HepG2 (cell line): Measurements from ENCODE around the gene TPRN. TPM values are rescaled to one million over a fixed set of nuclear protein-coding genes. Genes with fewer than 3 reads are reported as not detected.

ENCODE experiments used
- AHR ChIP-seq: IDR thresholded peaks from 2 replicates; pipeline ENCODE4 v1.6.1; 2018; ENCODE audit warnings: missing genetic modification reagents, missing compliant biosample characterization
- HOXA9 ChIP-seq: sonication (generic); formaldehyde crosslinking; IDR thresholded peaks from 2 replicates; pipeline ENCODE4 v1.8.1; 2022; ENCODE audit warnings: missing genetic modification reagents, mild to moderate bottlenecking, moderate library complexity, borderline replicate concordance
- KDM6A ChIP-seq: IDR thresholded peaks from 2 replicates; pipeline ENCODE4 v1.6.1; 2016; ENCODE audit warnings: low read depth
- KLF11 ChIP-seq: IDR thresholded peaks from 2 replicates; pipeline ENCODE4 v1.6.1; 2016; ENCODE audit warnings: missing compliant biosample characterization
- MEIS2 ChIP-seq: sonication (generic); formaldehyde crosslinking; IDR thresholded peaks from 2 replicates; pipeline ENCODE4 v1.9.0; 2021; ENCODE audit warnings: mild to moderate bottlenecking, missing genetic modification reagents
- NCOA1 ChIP-seq: sonication (generic); formaldehyde crosslinking; IDR thresholded peaks from 2 replicates; pipeline ENCODE4 v1.9.0; 2021; ENCODE audit warnings: missing genetic modification reagents
- NFRKB ChIP-seq: fragments of 450-650 bp; IDR thresholded peaks from 2 replicates; pipeline ENCODE4 v1.6.1; 2017
- PTBP1 ChIP-seq: fragments of 200-400 bp; formaldehyde crosslinking; IDR thresholded peaks from 2 replicates; pipeline ENCODE4 v1.6.1; 2018; ENCODE audit warnings: low read length, low read depth; ENCODE audit not compliant: poor library complexity, severe bottlenecking
- ZNF225 ChIP-seq: sonication (generic); formaldehyde crosslinking; IDR thresholded peaks from 2 replicates; pipeline ENCODE4 v1.4.0; 2020; ENCODE audit warnings: mild to moderate bottlenecking, missing genetic modification reagents
- ZNF549 ChIP-seq: sonication (generic); formaldehyde crosslinking; IDR thresholded peaks from 2 replicates; pipeline ENCODE4 v1.5.0; 2020; ENCODE audit warnings: missing genetic modification reagents
- ZNF615 ChIP-seq: sonication (generic); formaldehyde crosslinking; IDR thresholded peaks from 2 replicates; pipeline ENCODE4 v1.5.0; 2020; ENCODE audit warnings: mild to moderate bottlenecking, missing genetic modification reagents, borderline replicate concordance
- polyA plus RNA-seq, 8 experiments: library from polyadenylated mRNA; depleted of rRNA in 3 of 8; stranded (reverse) in 7 of 8; unstranded in 1 of 8; fragments of >200 nt; fragmentation: Illumina TruSeq in 4 of 8; extraction: Trizol in 4 of 8; gene quantifications; 2 replicates each; pipeline versions ENCODE4 v1.2.1 to v1.2.3, GENCODE V29; 2011 to 2016; ENCODE audit warnings: low read depth in 4 of 8, missing spikeins in 1 of 8, mixed read lengths in 1 of 8; ENCODE audit not compliant: insufficient read depth in 1 of 8
- total RNA-seq, 5 experiments: library from RNA; depleted of rRNA; stranded (reverse); fragments of >200 nt; fragmentation: Illumina TruSeq; extraction: Trizol; gene quantifications; 2 replicates each; pipeline ENCODE4 v1.2.3, GENCODE V29; 2016; ENCODE audit warnings: low read depth in 1 of 5
- TF ChIP-seq, protein P1 (sequence below): sonication (generic); formaldehyde crosslinking; IDR thresholded peaks from 2 replicates; pipeline ENCODE4 v1.4.0; 2020; ENCODE audit warnings: mild to moderate bottlenecking, missing genetic modification reagents
- TF ChIP-seq, protein P2 (sequence below): sonication (generic); formaldehyde crosslinking; IDR thresholded peaks from 2 replicates; pipeline ENCODE4 v1.4.0; 2020; ENCODE audit warnings: mild to moderate bottlenecking, missing genetic modification reagents
- TF ChIP-seq, protein P3 (sequence below): sonication (generic); formaldehyde crosslinking; IDR thresholded peaks from 2 replicates; pipeline ENCODE4 v1.4.0; 2020; ENCODE audit warnings: missing genetic modification reagents, borderline replicate concordance
- TF ChIP-seq, protein P4 (sequence below): sonication (generic); formaldehyde crosslinking; IDR thresholded peaks from 2 replicates; pipeline ENCODE4 v1.4.0; 2020; ENCODE audit warnings: missing genetic modification reagents, borderline replicate concordance

Gene TPRN
- total and polyA plus RNA-seq, 2 of the 13 experiments (the other 11 are each of a cell fraction or from before 2014, with no cell fraction given), result 10.1 to 19.2 TPM

DNA sequence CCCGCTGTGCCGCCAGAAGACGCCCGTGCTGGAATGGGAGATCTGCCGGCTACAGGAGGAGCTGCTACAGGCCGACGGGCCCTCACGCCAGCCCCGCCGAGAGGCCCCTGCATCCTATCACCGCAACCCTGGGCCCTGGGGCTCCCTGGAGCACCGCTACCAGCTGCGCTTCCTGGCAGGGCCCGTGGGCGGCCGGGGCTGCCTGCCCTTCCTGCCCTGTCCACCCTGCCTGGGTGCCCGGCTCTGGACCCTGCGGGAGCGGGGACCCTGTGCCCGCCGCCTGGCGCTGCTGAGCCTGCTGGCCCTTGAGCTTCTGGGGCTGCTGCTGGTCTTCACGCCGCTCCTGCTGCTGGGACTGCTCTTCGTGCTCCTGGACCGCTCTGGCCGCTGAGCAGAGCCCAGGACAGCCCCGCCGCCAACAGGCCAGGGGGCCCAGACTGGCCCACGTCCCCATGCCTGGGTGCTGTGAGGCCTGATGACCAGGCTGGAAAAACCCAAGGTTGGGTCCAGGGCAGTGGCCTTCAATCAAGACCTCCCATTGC, 17.7 kb upstream of the TPRN start (continued):
- no peak for TF ChIP-seq HOXA9 (CRISPR knock-in tag)
- TF ChIP-seq AHR (CRISPR knock-in tag), result no peak
- TF ChIP-seq, protein P1, sequence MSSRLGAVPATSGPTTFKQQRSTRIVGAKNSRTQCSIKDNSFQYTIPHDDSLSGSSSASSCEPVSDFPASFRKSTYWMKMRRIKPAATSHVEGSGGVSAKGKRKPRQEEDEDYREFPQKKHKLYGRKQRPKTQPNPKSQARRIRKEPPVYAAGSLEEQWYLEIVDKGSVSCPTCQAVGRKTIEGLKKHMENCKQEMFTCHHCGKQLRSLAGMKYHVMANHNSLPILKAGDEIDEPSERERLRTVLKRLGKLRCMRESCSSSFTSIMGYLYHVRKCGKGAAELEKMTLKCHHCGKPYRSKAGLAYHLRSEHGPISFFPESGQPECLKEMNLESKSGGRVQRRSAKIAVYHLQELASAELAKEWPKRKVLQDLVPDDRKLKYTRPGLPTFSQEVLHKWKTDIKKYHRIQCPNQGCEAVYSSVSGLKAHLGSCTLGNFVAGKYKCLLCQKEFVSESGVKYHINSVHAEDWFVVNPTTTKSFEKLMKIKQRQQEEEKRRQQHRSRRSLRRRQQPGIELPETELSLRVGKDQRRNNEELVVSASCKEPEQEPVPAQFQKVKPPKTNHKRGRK (CRISPR knock-in tag), result no peak
- no peak for TF ChIP-seq ZNF615 (CRISPR knock-in tag)
- TF ChIP-seq NFRKB, result no peak
- peak; percentile 27; the same call in 1 of the 2 replicates for TF ChIP-seq KLF11 (CRISPR knock-in tag)
- TF ChIP-seq NCOA1 (CRISPR knock-in tag), result no peak
- TF ChIP-seq ZNF225 (CRISPR knock-in tag), result 0 out of 2 replicates have a peak, but pooled peaks have one; percentile 49
- TF ChIP-seq KDM6A, result no peak
- no peak for TF ChIP-seq ZNF549 (CRISPR knock-in tag)
- TF ChIP-seq, protein P2, sequence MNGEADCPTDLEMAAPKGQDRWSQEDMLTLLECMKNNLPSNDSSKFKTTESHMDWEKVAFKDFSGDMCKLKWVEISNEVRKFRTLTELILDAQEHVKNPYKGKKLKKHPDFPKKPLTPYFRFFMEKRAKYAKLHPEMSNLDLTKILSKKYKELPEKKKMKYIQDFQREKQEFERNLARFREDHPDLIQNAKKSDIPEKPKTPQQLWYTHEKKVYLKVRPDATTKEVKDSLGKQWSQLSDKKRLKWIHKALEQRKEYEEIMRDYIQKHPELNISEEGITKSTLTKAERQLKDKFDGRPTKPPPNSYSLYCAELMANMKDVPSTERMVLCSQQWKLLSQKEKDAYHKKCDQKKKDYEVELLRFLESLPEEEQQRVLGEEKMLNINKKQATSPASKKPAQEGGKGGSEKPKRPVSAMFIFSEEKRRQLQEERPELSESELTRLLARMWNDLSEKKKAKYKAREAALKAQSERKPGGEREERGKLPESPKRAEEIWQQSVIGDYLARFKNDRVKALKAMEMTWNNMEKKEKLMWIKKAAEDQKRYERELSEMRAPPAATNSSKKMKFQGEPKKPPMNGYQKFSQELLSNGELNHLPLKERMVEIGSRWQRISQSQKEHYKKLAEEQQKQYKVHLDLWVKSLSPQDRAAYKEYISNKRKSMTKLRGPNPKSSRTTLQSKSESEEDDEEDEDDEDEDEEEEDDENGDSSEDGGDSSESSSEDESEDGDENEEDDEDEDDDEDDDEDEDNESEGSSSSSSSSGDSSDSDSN (CRISPR knock-in tag), result peak; percentile 58
- TF ChIP-seq, protein P3, sequence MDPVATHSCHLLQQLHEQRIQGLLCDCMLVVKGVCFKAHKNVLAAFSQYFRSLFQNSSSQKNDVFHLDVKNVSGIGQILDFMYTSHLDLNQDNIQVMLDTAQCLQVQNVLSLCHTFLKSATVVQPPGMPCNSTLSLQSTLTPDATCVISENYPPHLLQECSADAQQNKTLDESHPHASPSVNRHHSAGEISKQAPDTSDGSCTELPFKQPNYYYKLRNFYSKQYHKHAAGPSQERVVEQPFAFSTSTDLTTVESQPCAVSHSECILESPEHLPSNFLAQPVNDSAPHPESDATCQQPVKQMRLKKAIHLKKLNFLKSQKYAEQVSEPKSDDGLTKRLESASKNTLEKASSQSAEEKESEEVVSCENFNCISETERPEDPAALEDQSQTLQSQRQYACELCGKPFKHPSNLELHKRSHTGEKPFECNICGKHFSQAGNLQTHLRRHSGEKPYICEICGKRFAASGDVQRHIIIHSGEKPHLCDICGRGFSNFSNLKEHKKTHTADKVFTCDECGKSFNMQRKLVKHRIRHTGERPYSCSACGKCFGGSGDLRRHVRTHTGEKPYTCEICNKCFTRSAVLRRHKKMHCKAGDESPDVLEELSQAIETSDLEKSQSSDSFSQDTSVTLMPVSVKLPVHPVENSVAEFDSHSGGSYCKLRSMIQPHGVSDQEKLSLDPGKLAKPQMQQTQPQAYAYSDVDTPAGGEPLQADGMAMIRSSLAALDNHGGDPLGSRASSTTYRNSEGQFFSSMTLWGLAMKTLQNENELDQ, result no peak
- no peak for TF ChIP-seq PTBP1
- TF ChIP-seq MEIS2 (CRISPR knock-in tag), result no peak
- TF ChIP-seq, protein P4, sequence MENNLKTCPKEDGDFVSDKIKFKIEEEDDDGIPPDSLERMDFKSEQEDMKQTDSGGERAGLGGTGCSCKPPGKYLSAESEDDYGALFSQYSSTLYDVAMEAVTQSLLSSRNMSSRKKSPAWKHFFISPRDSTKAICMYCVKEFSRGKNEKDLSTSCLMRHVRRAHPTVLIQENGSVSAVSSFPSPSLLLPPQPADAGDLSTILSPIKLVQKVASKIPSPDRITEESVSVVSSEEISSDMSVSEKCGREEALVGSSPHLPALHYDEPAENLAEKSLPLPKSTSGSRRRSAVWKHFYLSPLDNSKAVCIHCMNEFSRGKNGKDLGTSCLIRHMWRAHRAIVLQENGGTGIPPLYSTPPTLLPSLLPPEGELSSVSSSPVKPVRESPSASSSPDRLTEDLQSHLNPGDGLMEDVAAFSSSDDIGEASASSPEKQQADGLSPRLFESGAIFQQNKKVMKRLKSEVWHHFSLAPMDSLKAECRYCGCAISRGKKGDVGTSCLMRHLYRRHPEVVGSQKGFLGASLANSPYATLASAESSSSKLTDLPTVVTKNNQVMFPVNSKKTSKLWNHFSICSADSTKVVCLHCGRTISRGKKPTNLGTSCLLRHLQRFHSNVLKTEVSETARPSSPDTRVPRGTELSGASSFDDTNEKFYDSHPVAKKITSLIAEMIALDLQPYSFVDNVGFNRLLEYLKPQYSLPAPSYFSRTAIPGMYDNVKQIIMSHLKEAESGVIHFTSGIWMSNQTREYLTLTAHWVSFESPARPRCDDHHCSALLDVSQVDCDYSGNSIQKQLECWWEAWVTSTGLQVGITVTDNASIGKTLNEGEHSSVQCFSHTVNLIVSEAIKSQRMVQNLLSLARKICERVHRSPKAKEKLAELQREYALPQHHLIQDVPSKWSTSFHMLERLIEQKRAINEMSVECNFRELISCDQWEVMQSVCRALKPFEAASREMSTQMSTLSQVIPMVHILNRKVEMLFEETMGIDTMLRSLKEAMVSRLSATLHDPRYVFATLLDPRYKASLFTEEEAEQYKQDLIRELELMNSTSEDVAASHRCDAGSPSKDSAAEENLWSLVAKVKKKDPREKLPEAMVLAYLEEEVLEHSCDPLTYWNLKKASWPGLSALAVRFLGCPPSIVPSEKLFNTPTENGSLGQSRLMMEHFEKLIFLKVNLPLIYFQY, result no peak
